CD8-positive, alpha-beta memory T cell (primary cell): Measurements from ENCODE around the gene NDUFA5. TPM values are rescaled to one million over a fixed set of nuclear protein-coding genes. Genes with fewer than 3 reads are reported as not detected.

Experiments
- CTCF ChIA-PET: fragments of 350-600 bp; sonication (Branson Sonifier 250); formaldehyde crosslinking; loops from one replicate; lab custom pipeline; 2021; ENCODE audit warnings: antibody characterized with exemption; lab: Charles Lee
- POLR2A ChIA-PET: fragments of 350-600 bp; sonication (Branson Sonifier 250); formaldehyde crosslinking; loops from one replicate; lab custom pipeline; 2021; ENCODE audit warnings: antibody characterized with exemption; lab: Charles Lee
- DNase-seq, 5 donors: peaks; one replicate each; pipeline versions ENCODE4 v3.0.0 to v3.0.0-alpha.2; 2020 to 2022; ENCODE audit warnings: mixed read lengths in 1 of 5
- H3K27ac ChIP-seq: one replicate; pipeline ENCODE4 v1.7.0; 2013; ENCODE audit warnings: low read depth, mild to moderate bottlenecking, low read length, moderate library complexity
- H3K27me3 ChIP-seq: 2 replicates; pipeline ENCODE4 v1.7.0; 2013; ENCODE audit warnings: low read length, mild to moderate bottlenecking; ENCODE audit not compliant: insufficient read depth, poor library complexity, severe bottlenecking
- H3K36me3 ChIP-seq: 2 replicates; pipeline ENCODE4 v1.7.0; 2013; ENCODE audit warnings: mild to moderate bottlenecking, low read length, moderate library complexity; ENCODE audit not compliant: insufficient read depth
- H3K4me1 ChIP-seq: 2 replicates; pipeline ENCODE4 v1.7.0; 2013; ENCODE audit warnings: mild to moderate bottlenecking, low read length, moderate library complexity; ENCODE audit not compliant: insufficient read depth
- H3K4me3 ChIP-seq: 2 replicates; pipeline ENCODE4 v1.7.0; 2013; ENCODE audit warnings: mild to moderate bottlenecking, low read length
- H3K9me3 ChIP-seq: 2 replicates; pipeline ENCODE4 v1.7.0; 2013; ENCODE audit warnings: mild to moderate bottlenecking, low read length
- H3K27ac Mint-ChIP-seq, 8 donors: one replicate each; pipeline ENCODE4 v1.8.0; 2020 to 2021; ENCODE audit warnings: mixed read lengths in 8 of 8, mild to moderate bottlenecking in 6 of 8, inconsistent platforms in 3 of 8, moderate library complexity in 3 of 8
- H3K27me3 Mint-ChIP-seq, 2 donors: one replicate each; pipeline ENCODE4 v1.8.0; 2020 to 2021; ENCODE audit warnings: mixed read lengths in 2 of 2, mild to moderate bottlenecking in 1 of 2, moderate library complexity in 1 of 2
- H3K36me3 Mint-ChIP-seq, 3 donors: one replicate each; pipeline ENCODE4 v1.8.0; 2020 to 2021; ENCODE audit warnings: mixed read lengths in 3 of 3, inconsistent platforms in 1 of 3, mild to moderate bottlenecking in 1 of 3
- H3K4me1 Mint-ChIP-seq, 3 donors: one replicate each; pipeline ENCODE4 v1.8.0; 2020 to 2021; ENCODE audit warnings: mixed read lengths in 3 of 3, inconsistent platforms in 1 of 3, mild to moderate bottlenecking in 1 of 3
- H3K4me3 Mint-ChIP-seq, 7 donors: one replicate each; pipeline ENCODE4 v1.8.0; 2020 to 2021; ENCODE audit warnings: mixed read lengths in 7 of 7, mild to moderate bottlenecking in 6 of 7, moderate library complexity in 4 of 7, inconsistent platforms in 2 of 7
- H3K9me3 Mint-ChIP-seq, 5 donors: one replicate each; pipeline ENCODE4 v1.8.0; 2020 to 2022; ENCODE audit warnings: mixed read lengths in 5 of 5, mild to moderate bottlenecking in 3 of 5, moderate library complexity in 2 of 5, inconsistent platforms in 1 of 5
- polyA plus RNA-seq: library from polyadenylated mRNA; unstranded; fragments of 300-500 nt; fragmentation: Illumina TruSeq; gene quantifications from one replicate; pipeline ENCODE4 v1.2.3, GENCODE V29; 2021
- total RNA-seq, 2 experiments: library from RNA; stranded (reverse); gene quantifications; one replicate each; pipeline ENCODE4 v1.2.3, GENCODE V29; 2021

Gene NDUFA5
- total and polyA plus RNA-seq, 3 experiments from 2014 or later = 61.3 to 80.2 (median 66.3) TPM

DNA sequence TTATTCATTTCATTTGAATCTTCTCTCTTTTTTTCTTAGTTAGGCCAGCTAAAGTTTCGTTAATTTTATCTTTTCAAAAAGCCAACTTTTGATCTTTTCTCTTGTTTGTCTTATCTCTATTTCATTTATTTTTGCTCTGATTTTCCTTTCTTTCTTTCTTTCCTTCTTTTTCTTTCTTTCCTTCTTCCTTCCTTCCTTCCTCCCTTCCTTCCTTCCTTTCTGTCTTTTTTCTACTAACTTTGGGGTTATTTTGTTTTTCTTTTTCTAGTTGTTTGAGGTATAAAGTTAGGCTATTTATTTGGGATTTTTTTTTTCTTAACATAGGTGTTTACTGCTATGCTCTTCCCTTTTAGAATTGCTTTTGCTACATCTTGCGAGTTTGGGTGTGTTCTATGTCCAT, 30.8 kb upstream of the NDUFA5 start:
- H3K36me3 Mint-ChIP-seq = no peaks in the 10 kb centered on the region
- H3K4me1 ChIP-seq = no peaks in the 10 kb centered on the region
- no peaks in the 10 kb centered on the region for H3K4me1 Mint-ChIP-seq
- no peak overlapping the region for H3K4me3 ChIP-seq
- H3K27ac Mint-ChIP-seq = no peak overlapping the region
- no peak overlapping the region for H3K27ac ChIP-seq
- CTCF ChIA-PET = no interaction called here
- H3K27me3 Mint-ChIP-seq = peaks cover 11 to 35% of the 10 kb centered on the region in 2 donors
- H3K4me3 Mint-ChIP-seq = no peak overlapping the region
- H3K9me3 ChIP-seq = no peaks in the 10 kb centered on the region
- POLR2A ChIA-PET = no interaction called here
- H3K9me3 Mint-ChIP-seq = no peaks in the 10 kb centered on the region
- DNase-seq = no peak
- H3K36me3 ChIP-seq = no peaks in the 10 kb centered on the region
- no peaks in the 10 kb centered on the region for H3K27me3 ChIP-seq

DNA sequence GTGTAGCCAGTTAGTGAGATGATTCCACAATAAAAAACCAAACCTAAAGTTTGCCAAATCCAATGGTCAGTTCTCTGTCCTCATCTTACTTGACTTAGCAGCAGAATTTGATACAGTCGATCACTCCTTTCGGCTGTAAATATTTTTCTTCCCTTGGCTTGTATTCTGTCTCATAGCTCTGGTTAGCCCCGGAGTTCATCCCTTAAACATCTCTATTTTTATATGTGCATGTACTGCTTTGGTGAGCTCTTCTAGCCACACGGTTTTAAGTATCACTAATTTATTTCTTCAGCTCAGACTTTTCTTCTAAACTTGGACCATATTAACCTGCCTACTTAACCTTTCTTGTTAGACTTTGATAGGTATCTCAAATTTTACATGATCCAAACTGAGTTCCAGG, 26.2 kb upstream of the NDUFA5 start:
- POLR2A ChIA-PET = no interaction called here
- H3K27me3 Mint-ChIP-seq = peaks cover 11 to 32% of the 10 kb centered on the region in 2 donors
- no peak overlapping the region for H3K27ac Mint-ChIP-seq

DNA sequence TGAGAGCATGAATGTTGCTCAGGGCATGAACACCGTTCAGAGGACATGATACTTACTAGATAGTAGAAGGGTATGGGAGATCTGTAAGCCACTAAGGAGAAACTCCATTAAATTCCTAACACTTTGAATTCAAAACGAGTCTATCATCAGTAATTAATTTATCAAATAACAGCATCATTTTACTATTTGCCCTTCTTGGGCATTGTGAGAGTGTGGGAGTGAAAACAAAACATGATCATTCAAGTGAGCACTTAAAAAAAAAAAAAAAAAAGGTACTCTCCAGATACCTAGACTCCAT, 23.5 kb upstream of the NDUFA5 start:
- CTCF ChIA-PET = no interaction called here
- Mint-ChIP-seq H3K4me1 (no peaks in the 10 kb centered on the region), H3K36me3 (peaks cover 0 to 3% (median 0%) of the 10 kb centered on the region in 3 donors), H3K4me3 (no peak overlapping the region), H3K9me3 (no peaks in the 10 kb centered on the region), H3K27ac (no peak overlapping the region), H3K27me3 (peaks cover 22 to 55% of the 10 kb centered on the region in 2 donors)
- Histone ChIP-seq H3K4me1 (no peaks in the 10 kb centered on the region), H3K9me3 (no peaks in the 10 kb centered on the region), H3K27ac (no peak overlapping the region), H3K27me3 (peaks cover 16% of the 10 kb centered on the region), H3K36me3 (no peaks in the 10 kb centered on the region), H3K4me3 (no peak overlapping the region)
- no peak for DNase-seq
- POLR2A ChIA-PET = no interaction called here

More for the DNA sequence above, 26.2 kb upstream of the NDUFA5 start:
- H3K4me1 Mint-ChIP-seq = no peaks in the 10 kb centered on the region
- Histone ChIP-seq H3K27me3 (peaks cover 16% of the 10 kb centered on the region), H3K4me1 (no peaks in the 10 kb centered on the region), H3K36me3 (no peaks in the 10 kb centered on the region), H3K27ac (no peak overlapping the region), H3K4me3 (no peak overlapping the region), H3K9me3 (no peaks in the 10 kb centered on the region)
- no peak overlapping the region for H3K4me3 Mint-ChIP-seq
- CTCF ChIA-PET = no interaction called here
- no peak for DNase-seq
- no peaks in the 10 kb centered on the region for H3K9me3 Mint-ChIP-seq
- peaks cover 0 to 3% (median 0%) of the 10 kb centered on the region in 3 donors for H3K36me3 Mint-ChIP-seq

DNA sequence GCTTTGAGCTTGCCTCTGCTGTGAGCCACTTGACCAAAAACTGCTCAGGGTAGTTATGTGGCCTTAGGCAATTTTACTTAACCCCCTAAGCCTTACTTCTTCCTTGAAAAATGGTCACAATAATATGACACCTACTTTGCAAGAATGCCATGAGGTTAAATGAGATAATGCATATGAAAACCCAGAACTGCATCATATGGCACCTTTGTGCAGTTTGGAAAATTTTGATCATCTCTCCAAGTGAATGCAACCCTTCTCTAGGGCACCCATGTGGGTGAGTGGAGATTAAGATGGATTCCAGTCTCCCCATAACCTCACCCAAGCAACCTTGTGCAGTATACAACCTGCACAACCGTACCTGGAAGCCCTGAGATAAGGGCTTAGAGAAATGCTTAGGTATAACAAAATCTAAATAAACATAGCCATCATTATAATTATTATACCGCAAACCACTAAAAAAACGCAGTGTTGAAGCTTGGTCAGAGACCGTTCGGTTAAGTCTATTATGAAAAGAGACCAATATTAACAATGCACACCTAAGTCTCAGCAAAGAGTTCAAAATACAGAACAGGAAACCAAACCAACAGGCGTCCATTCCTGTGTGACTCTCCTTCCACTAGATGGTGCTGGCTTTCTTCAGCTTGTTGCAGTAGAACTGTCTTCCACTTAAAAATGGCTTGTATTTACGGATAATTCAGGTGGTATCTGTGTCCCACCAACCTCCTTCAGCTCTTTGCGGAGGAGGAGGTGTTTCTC, 23.0 kb upstream of the NDUFA5 start:
- no peaks in the 10 kb centered on the region for H3K9me3 Mint-ChIP-seq
- DNase-seq = peak in 1 of 5 donors; percentile 3

DNA sequence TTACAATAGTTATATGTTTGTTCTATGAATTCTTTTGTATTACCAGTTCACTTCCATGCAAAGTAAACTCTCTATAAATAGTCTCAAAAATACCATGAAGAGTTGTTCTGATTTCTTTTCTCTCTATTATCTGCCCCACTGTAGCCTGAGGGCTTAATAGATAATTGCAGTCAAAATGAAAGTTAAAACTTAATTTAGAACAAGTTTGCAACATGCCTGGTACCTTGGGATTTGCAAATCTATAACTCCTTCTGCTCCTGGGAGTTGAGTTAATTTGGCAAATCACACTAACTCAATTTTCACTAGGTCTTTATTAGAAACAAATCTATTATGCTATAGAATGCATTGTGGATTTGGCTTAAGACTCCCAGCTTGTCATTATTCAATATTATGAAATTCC, 21.8 kb upstream of the NDUFA5 start:
- H3K27me3 Mint-ChIP-seq = peaks cover 22 to 58% of the 10 kb centered on the region in 2 donors
- DNase-seq = no peak
- H3K36me3 Mint-ChIP-seq = peaks cover 0 to 3% (median 0%) of the 10 kb centered on the region in 3 donors
- ChIA-PET CTCF (no interaction called here), POLR2A (no interaction called here)
- H3K4me1 ChIP-seq = no peaks in the 10 kb centered on the region
- no peaks in the 10 kb centered on the region for H3K36me3 ChIP-seq
- no peaks in the 10 kb centered on the region for H3K9me3 Mint-ChIP-seq
- no peaks in the 10 kb centered on the region for H3K4me1 Mint-ChIP-seq
- H3K27ac Mint-ChIP-seq = no peak overlapping the region
- H3K27me3 ChIP-seq = peaks cover 16% of the 10 kb centered on the region
- no peaks in the 10 kb centered on the region for H3K9me3 ChIP-seq
- no peak overlapping the region for H3K4me3 Mint-ChIP-seq
- no peak overlapping the region for H3K4me3 ChIP-seq
- H3K27ac ChIP-seq = no peak overlapping the region

More for the DNA sequence above, 23.0 kb upstream of the NDUFA5 start:
- Histone ChIP-seq H3K4me3 (no peak overlapping the region), H3K4me1 (no peaks in the 10 kb centered on the region), H3K27ac (no peak overlapping the region), H3K36me3 (no peaks in the 10 kb centered on the region), H3K9me3 (no peaks in the 10 kb centered on the region), H3K27me3 (peaks cover 16% of the 10 kb centered on the region)
- ChIA-PET POLR2A (no interaction called here), CTCF (no interaction called here)
- Mint-ChIP-seq H3K27me3 (peaks cover 22 to 55% of the 10 kb centered on the region in 2 donors), H3K27ac (no peak overlapping the region), H3K4me1 (no peaks in the 10 kb centered on the region), H3K4me3 (no peak overlapping the region), H3K36me3 (peaks cover 0 to 3% (median 0%) of the 10 kb centered on the region in 3 donors)

DNA sequence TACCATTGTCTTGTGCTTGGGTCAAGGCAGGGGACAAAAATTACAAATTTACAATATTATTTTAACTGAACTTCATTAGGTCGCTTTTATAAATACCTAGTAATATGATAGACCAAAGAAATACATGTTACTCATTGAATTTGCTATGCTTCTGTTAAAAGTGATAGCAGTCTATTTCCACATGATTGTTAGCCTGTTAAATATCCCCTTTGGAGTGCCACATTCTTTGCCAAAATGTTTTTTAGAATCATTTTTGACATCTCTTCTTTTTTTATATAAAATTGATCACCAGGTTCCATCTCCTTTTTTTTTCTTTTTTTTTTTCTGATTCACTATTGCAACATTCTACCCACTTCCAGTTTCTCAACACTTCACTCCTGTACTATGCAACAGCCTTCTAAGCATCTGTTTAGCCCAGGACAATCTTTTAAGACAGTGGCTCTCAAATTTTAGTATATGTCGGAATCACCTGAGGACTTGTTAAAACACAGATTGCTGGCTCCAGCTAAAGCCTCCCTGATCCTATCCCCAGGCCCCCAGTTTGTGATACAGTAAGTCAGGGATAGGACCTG, 16.4 kb upstream of the NDUFA5 start:
- no peaks in the 10 kb centered on the region for H3K36me3 Mint-ChIP-seq
- H3K27ac Mint-ChIP-seq = no peak overlapping the region
- H3K9me3 Mint-ChIP-seq = no peaks in the 10 kb centered on the region
- H3K27ac ChIP-seq = no peak overlapping the region
- ChIA-PET CTCF (no interaction called here), POLR2A (no interaction called here)
- no peak overlapping the region for H3K4me3 ChIP-seq
- no peaks in the 10 kb centered on the region for H3K9me3 ChIP-seq
- H3K4me3 Mint-ChIP-seq = no peak overlapping the region
- no peaks in the 10 kb centered on the region for H3K27me3 ChIP-seq
- H3K4me1 ChIP-seq = no peaks in the 10 kb centered on the region
- DNase-seq = no peak
- H3K36me3 ChIP-seq = no peaks in the 10 kb centered on the region
- H3K27me3 Mint-ChIP-seq = peaks cover 12 to 29% of the 10 kb centered on the region in 2 donors
- H3K4me1 Mint-ChIP-seq = no peaks in the 10 kb centered on the region

DNA sequence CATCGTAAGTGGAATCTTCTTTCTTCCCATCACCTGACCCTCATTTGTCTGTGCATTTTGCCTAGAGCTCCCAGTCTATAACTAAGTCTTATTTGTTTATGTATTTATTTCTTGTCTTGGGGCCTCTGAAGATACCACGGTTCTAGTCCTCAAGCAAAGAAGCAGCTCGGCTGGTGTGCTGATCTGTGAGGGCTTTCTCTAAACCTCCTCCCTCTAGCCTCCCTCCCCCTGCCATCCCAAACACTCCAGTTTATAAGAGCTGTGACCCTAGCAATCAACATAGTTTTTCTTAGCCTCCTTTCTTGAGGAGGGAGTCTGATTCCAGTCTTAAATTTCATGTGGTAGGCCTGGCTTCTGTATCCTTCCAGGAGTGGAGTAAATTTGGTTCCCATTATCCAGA, 15.7 kb upstream of the NDUFA5 start:
- no peaks in the 10 kb centered on the region for H3K9me3 ChIP-seq
- H3K36me3 ChIP-seq = no peaks in the 10 kb centered on the region
- no peaks in the 10 kb centered on the region for H3K4me1 ChIP-seq
- CTCF ChIA-PET = no interaction called here
- H3K4me3 ChIP-seq = no peak overlapping the region
- no peak overlapping the region for H3K27ac ChIP-seq
- H3K27me3 Mint-ChIP-seq = peaks cover 11 to 22% of the 10 kb centered on the region in 2 donors
- no peaks in the 10 kb centered on the region for H3K36me3 Mint-ChIP-seq
- no peaks in the 10 kb centered on the region for H3K9me3 Mint-ChIP-seq
- no peak overlapping the region for H3K4me3 Mint-ChIP-seq
- no peaks in the 10 kb centered on the region for H3K4me1 Mint-ChIP-seq
- H3K27ac Mint-ChIP-seq = no peak overlapping the region
- no peak for DNase-seq
- POLR2A ChIA-PET = no interaction called here
- no peaks in the 10 kb centered on the region for H3K27me3 ChIP-seq

DNA sequence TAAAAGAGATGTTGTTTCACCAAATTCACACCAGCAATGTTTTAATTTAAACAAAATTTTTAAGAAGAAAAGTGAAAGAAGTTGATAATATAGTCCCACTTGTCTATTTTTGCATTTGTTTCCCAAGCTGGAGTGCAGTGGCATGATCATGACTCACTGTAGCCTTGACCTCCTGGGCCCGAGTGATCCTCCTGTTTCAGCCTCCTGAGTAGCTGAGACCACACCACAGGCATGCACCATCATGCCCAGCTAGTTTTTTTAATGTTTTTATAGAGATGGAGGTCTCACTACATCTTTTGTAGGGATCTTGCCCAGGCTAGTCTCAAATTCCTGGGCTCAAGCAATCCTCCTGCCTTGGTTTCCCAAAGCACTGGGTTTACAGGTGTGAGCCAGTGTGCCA, 14.1 kb upstream of the NDUFA5 start:
- no peak overlapping the region for H3K27ac Mint-ChIP-seq
- no peaks in the 10 kb centered on the region for H3K36me3 Mint-ChIP-seq
- H3K27me3 Mint-ChIP-seq = peaks cover 4 to 11% of the 10 kb centered on the region in 2 donors
- Histone ChIP-seq H3K27me3 (no peaks in the 10 kb centered on the region), H3K4me1 (no peaks in the 10 kb centered on the region), H3K4me3 (no peak overlapping the region), H3K9me3 (no peaks in the 10 kb centered on the region), H3K27ac (no peak overlapping the region), H3K36me3 (no peaks in the 10 kb centered on the region)
- no peaks in the 10 kb centered on the region for H3K4me1 Mint-ChIP-seq
- H3K9me3 Mint-ChIP-seq = no peaks in the 10 kb centered on the region
- no peak for DNase-seq
- ChIA-PET CTCF (no interaction called here), POLR2A (no interaction called here)
- no peak overlapping the region for H3K4me3 Mint-ChIP-seq
